ENCODE results near the gene MALRD1. TPM values are rescaled to one million over a fixed set of nuclear protein-coding genes. Genes with fewer than 3 reads are reported as not detected.

The MALRD1 gene
- total and polyA plus RNA-seq, 3 donors from 2014 or later: 3.3 to 26.7 (median 19.3) TPM

DNA sequence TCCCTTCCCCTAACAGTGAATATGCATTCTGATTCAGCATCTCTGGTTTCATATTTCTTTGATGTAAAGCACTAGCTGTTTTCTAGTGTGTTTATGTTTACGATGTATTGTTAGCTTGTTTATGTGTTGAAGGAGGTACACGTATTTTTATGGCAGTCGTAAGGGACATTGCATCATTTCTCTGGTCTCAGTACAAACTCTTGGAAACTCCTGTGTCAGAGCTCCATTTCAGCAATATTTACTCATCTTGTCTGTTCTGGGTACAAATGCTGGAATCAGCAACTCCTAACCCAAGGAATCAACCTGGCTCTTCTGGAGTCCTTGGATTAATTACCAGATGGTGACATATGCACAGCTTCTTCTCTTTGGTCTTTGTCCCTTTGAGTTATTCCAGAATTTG, 497.6 kb downstream of the MALRD1 start:
- H3K4me3 ChIP-seq: no peak overlapping the region
- WGBS, 2 donors: 78 to 84% methylated on average over 3 of the region's 3 CpGs
- TF ChIP-seq, protein P1, sequence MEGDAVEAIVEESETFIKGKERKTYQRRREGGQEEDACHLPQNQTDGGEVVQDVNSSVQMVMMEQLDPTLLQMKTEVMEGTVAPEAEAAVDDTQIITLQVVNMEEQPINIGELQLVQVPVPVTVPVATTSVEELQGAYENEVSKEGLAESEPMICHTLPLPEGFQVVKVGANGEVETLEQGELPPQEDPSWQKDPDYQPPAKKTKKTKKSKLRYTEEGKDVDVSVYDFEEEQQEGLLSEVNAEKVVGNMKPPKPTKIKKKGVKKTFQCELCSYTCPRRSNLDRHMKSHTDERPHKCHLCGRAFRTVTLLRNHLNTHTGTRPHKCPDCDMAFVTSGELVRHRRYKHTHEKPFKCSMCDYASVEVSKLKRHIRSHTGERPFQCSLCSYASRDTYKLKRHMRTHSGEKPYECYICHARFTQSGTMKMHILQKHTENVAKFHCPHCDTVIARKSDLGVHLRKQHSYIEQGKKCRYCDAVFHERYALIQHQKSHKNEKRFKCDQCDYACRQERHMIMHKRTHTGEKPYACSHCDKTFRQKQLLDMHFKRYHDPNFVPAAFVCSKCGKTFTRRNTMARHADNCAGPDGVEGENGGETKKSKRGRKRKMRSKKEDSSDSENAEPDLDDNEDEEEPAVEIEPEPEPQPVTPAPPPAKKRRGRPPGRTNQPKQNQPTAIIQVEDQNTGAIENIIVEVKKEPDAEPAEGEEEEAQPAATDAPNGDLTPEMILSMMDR (IDR thresholded peaks at IDR 0.05): no peak
- TF ChIP-seq POLR2A (IDR thresholded peaks at IDR 0.05): no peak
- intact Hi-C loops (cut with DNase I; ENCODE audit: low total_unique reads): no loop called here
- H3K9me3 ChIP-seq: no peaks in the 10 kb centered on the region
- DNase-seq: no peak
- no peaks in the 10 kb centered on the region for H3K27me3 ChIP-seq
- no peaks in the 10 kb centered on the region for H3K4me1 ChIP-seq
- no peak overlapping the region for H3K27ac ChIP-seq
- H3K36me3 ChIP-seq (ENCODE audit: low read depth, missing control alignments): no peaks in the 10 kb centered on the region

- no peaks in the 10 kb centered on the region for H3K4me1 ChIP-seq
- no peak overlapping the region for H3K4me3 ChIP-seq
- DNase-seq: no peak
- H3K9me3 ChIP-seq: no peaks in the 10 kb centered on the region
- no peak for TF ChIP-seq POLR2A (IDR thresholded peaks at IDR 0.05)
- TF ChIP-seq, protein P1 (IDR thresholded peaks at IDR 0.05): no peak
- H3K27ac ChIP-seq: no peak overlapping the region
- H3K27me3 ChIP-seq: no peaks in the 10 kb centered on the region
- 93 to 98% methylated on average over 2 of the region's 2 CpGs for WGBS, 2 donors
- H3K36me3 ChIP-seq (ENCODE audit: low read depth, missing control alignments): no peaks in the 10 kb centered on the region
- intact Hi-C loops (cut with DNase I; ENCODE audit: low total_unique reads): no loop called here
Observed at GRCh38 chr10:19549503-19549902, 500.9 kb downstream of the MALRD1 start.

GRCh38 chr10:19556666-19557065, 508.1 kb downstream of the MALRD1 start:
- no peak for DNase-seq
- Histone ChIP-seq H3K4me3 (no peak overlapping the region), H3K4me1 (peaks cover 5% of the 10 kb centered on the region), H3K27ac (no peak overlapping the region), H3K27me3 (no peaks in the 10 kb centered on the region), H3K36me3 (ENCODE audit: low read depth, missing control alignments) (no peaks in the 10 kb centered on the region), H3K9me3 (no peaks in the 10 kb centered on the region)
- intact Hi-C loops (cut with DNase I; ENCODE audit: low total_unique reads): no loop called here
- no peak for TF ChIP-seq POLR2A (IDR thresholded peaks at IDR 0.05)
- TF ChIP-seq, protein P1 (IDR thresholded peaks at IDR 0.05): no peak
- WGBS, 2 donors: 62 to 73% methylated on average over 2 of the region's 2 CpGs

DNA sequence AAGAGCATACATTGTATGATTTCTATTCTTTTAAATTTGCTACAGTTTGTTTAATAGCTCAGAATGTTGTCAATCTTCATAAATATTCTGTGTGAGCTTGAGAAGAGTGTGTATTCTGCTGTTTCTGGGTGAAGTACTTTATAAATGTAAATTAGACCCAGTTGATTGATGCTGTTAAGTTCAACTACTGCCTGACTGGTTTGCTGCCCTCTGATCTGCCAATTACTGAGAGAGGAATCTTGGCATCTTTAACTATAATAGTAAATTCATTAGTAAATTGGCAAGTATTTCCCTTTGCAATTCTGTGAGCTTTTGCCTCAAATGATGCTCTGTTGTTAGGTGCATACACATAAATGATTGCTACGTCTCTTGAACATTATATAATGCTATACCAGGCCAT, 512.6 kb downstream of the MALRD1 start:
- no peak overlapping the region for H3K4me3 ChIP-seq
- TF ChIP-seq, protein P1 (IDR thresholded peaks at IDR 0.05): no peak
- no peak for TF ChIP-seq POLR2A (IDR thresholded peaks at IDR 0.05)
- H3K27ac ChIP-seq: peak overlapping the region; percentile 43 to 51
- DNase-seq: no peak
- H3K36me3 ChIP-seq (ENCODE audit: low read depth, missing control alignments): no peaks in the 10 kb centered on the region
- peaks cover 13% of the 10 kb centered on the region for H3K4me1 ChIP-seq
- intact Hi-C loops (cut with DNase I; ENCODE audit: low total_unique reads): no loop called here
- H3K27me3 ChIP-seq: no peaks in the 10 kb centered on the region
- 85 to 88% methylated on average over 1 of the region's 1 CpG for WGBS, 2 donors
- no peaks in the 10 kb centered on the region for H3K9me3 ChIP-seq

DNA sequence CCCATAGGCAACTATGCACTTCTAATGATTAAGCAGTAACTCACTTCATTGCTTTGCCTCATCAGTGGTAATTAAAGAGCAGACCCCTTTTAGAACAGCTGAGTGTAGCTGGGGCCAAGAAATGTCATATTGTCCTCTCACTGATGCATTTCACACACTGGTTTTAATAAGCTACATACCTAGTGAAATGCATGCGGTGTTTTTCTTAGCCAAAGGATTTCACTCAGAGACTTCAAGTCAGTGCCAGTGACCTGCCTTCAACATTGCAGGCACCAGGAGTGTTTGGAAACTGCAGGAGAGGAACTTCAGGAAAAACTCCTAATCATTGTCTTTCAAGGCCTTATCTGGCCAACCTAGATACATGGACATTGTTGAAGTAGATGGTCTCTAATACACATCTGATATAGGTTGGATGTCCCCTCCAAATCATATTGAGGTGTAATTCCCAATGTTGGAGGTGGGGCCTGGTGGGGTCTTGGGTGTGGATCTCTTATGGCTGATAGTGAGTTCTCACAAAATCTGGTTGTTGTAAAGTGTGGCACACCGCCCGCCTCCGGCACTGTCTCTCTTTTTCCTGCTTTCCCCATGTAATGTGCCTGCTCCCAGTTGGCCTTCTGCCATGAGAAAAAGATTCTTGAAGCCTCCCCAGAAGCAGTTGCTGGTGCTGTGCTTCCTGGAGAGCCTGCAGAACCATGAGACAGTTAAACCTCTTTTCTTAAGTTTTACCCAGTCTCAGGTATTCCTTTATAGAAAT, 515.0 kb downstream of the MALRD1 start:
- whole genome bisulfite sequencing, 2 donors: 68 to 71% methylated on average over 4 of the region's 4 CpGs
- Histone ChIP-seq H3K36me3 (ENCODE audit: low read depth, missing control alignments) (no peaks in the 10 kb centered on the region), H3K9me3 (no peaks in the 10 kb centered on the region)

More for the DNA sequence above, 515.0 kb downstream of the MALRD1 start:
- Histone ChIP-seq H3K27me3 (no peaks in the 10 kb centered on the region), H3K4me3 (no peak overlapping the region), H3K4me1 (peaks cover 13% of the 10 kb centered on the region), H3K27ac (no peak overlapping the region)
- no peak for DNase-seq
- TF ChIP-seq, protein P1 (IDR thresholded peaks at IDR 0.05): no peak
- TF ChIP-seq POLR2A (IDR thresholded peaks at IDR 0.05): no peak
- intact Hi-C loops (cut with DNase I; ENCODE audit: low total_unique reads): no loop called here
